GM18873 (cell line): Measurements from ENCODE around the gene FCAR.
"Not testable (repeated sequence)": the region's sequence is repeated elsewhere in the genome, so short reads cannot be mapped to it uniquely, and the experiment has no call there.

Experiments
- ATAC-seq: cut with Tn5 transposase; IDR thresholded peaks from one replicate; pipeline ENCODE4 v1.9.1; 2021; ENCODE audit warnings: mild to moderate bottlenecking, moderate library complexity, moderate number of reproducible peaks; ENCODE audit not compliant: unreplicated experiment, low FRiP score

Gene FCAR

GRCh38 chr19:54889566-54889965 lies 15.5 kb downstream of the FCAR start:
- ATAC-seq, result no peak

GRCh38 chr19:54893406-54893805 lies 19.4 kb downstream of the FCAR start:
- no peak for ATAC-seq

GRCh38 chr19:54894106-54894505 lies 20.1 kb downstream of the FCAR start:
- ATAC-seq, result not testable (repeated sequence)

GRCh38 chr19:54896036-54896435 lies 22.0 kb downstream of the FCAR start:
- no peak for ATAC-seq

GRCh38 chr19:54898685-54899084 lies 24.6 kb downstream of the FCAR start:
- not testable (repeated sequence) for ATAC-seq

- not testable (repeated sequence) for ATAC-seq
Observed at GRCh38 chr19:54899646-54900045, 25.6 kb downstream of the FCAR start.

- not testable (repeated sequence) for ATAC-seq
Observed at GRCh38 chr19:54901153-54901552, 27.1 kb downstream of the FCAR start.

- no peak for ATAC-seq
Observed at GRCh38 chr19:54902061-54902460, 28.0 kb downstream of the FCAR start.

GRCh38 chr19:54903303-54903702 lies 29.3 kb downstream of the FCAR start:
- ATAC-seq, result no peak

- not testable (repeated sequence) for ATAC-seq
Observed at GRCh38 chr19:54904261-54904660, 30.2 kb downstream of the FCAR start.

GRCh38 chr19:54905421-54905802 lies 31.4 kb downstream of the FCAR start:
- ATAC-seq, result no peak

- no peak for ATAC-seq
Observed at GRCh38 chr19:54905803-54906511, 31.9 kb downstream of the FCAR start, which contains the start of gene NCR1. TSS of gene NCR1 (plus strand) at chr19:54906148. CDS start at chr19:54906188, 40 bp downstream.

- ATAC-seq, result no peak
Observed at GRCh38 chr19:54906819-54907218, 32.8 kb downstream of the FCAR start.

- not testable (repeated sequence) for ATAC-seq
Observed at GRCh38 chr19:54907899-54908298, 33.9 kb downstream of the FCAR start.

- no peak for ATAC-seq
Observed at GRCh38 chr19:54916822-54917221, 42.8 kb downstream of the FCAR start.

- no peak for ATAC-seq
Observed at GRCh38 chr19:54918499-54918898, 44.5 kb downstream of the FCAR start.

GRCh38 chr19:54919646-54920563 lies 45.9 kb downstream of the FCAR start:
- ATAC-seq, result not testable (repeated sequence)

GRCh38 chr19:54921082-54921481 lies 47.0 kb downstream of the FCAR start:
- no peak for ATAC-seq

- ATAC-seq, result no peak
Observed at GRCh38 chr19:54923276-54923675, 49.2 kb downstream of the FCAR start.

GRCh38 chr19:54928299-54928698 lies 54.3 kb downstream of the FCAR start:
- ATAC-seq, result no peak

GRCh38 chr19:54937926-54938325 lies 63.9 kb downstream of the FCAR start:
- no peak for ATAC-seq
